HG03103 (cell line): ENCODE measurements around the gene ETS2.

Experiments used
- ATAC-seq: cut with Tn5 transposase; IDR thresholded peaks from one replicate; pipeline ENCODE4 v1.9.1; 2021; ENCODE audit warnings: low read depth; ENCODE audit not compliant: unreplicated experiment

ETS2 gene

DNA sequence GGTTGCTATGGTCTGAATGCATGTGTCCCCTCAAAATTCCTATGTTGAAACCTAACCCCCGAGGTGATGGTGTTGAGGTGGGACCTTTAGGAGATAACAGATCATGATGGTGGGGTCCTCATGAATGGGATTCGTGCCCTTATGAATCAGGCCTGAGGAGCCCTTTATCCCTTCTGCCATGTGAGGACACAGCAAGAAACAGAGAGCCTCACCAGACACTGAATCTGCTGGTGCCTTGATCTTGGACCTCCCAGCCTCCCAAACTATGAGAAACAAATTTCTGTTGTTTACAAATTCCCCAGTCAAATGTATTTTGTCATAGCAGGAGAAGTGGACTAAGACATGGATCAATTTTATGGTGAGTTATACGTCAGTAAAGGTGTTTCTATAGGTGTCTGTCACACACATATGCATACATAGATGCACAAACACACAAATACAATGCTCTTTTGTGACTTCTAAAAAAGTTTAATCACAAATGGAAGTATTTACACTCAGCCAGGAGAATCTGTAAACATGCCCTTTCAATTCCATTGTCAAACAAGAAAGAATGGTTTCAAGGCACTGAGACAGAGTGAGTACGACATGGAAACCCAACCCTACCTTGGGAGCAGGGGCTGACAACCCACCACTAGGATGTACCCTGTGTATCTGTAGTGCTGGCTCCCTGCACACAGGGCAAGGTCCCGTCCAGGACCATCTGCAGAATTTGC is 5.5 kb upstream of the ETS2 start:
- ATAC-seq, result no peak

- ATAC-seq, result no peak
Measured at GRCh38 chr21:38800924-38801744, 4.6 kb upstream of the ETS2 start.

DNA sequence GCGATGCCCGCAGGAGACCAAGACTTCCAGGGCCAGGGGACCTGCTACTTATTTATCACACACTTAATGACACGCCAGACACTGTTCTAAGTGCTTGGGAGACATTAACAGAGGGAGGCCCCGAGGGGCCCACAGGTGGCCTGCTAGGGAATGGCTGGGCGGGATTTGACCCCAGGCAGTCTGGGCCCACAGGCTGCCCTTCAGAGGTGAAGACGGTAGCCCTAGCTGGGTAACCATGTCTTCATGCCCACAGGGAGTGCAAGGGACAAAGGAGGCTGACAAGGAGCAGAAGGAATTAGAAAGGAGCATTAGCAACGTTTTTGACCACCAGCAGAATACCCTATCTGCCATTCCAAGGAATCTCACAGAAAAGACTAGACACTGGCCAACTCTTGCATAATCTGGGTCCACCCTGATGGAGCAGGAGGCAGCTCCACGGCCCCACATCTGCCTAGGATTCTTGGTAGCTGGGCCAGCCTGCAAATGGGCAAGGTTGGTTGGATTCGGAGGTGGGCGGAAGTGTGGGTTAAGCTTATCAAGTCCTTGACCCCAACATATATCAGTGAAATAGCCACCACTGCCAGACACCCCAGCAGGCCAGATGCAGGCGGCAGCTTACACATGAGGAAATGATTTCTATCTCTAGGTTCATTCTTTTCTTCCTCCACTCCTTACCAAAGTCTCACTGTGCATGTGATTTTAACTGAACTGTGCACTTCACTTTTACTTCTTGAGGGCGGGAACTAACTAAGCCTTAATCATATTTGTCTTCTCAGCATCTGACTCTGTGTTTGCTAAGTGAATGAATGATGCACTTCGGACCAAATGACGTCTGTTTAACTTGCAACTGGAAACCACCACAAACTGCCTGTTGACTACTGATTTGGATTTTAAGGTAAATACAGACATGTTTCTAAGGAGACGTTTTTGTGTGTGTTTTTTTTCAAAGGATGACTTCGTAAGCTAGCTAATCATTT is 3.4 kb upstream of the ETS2 start:
- no peak for ATAC-seq

DNA sequence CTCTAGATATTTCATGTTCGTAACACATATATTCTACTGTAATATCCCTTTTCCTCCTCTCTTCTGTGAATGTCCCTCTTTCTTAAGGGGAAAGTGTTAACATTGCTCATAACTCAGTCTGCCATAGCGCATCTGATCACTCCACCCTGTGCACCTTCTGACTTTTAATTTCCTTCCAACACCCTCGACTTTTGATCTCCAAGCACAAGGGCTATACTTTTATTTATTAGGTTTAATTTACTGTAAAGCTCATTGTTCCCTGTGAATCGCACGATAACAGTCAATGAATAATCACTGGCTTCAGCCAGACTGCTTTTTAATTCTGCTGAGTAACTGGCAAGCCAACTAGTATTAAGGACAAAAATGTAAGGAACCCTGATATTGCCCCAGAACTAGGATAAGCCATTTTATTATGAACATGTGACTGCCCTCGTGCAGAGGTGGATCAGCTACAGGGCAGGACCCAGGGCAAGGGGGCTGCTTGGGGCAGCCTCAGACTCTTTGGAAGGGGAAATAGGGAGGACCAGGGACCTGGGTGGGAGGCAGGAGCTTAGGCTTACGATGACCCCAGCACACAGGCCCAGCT is 2.6 kb upstream of the ETS2 start:
- no peak for ATAC-seq

- no peak for ATAC-seq
Measured at GRCh38 chr21:38804030-38804788, 1.5 kb upstream of the ETS2 start.

DNA sequence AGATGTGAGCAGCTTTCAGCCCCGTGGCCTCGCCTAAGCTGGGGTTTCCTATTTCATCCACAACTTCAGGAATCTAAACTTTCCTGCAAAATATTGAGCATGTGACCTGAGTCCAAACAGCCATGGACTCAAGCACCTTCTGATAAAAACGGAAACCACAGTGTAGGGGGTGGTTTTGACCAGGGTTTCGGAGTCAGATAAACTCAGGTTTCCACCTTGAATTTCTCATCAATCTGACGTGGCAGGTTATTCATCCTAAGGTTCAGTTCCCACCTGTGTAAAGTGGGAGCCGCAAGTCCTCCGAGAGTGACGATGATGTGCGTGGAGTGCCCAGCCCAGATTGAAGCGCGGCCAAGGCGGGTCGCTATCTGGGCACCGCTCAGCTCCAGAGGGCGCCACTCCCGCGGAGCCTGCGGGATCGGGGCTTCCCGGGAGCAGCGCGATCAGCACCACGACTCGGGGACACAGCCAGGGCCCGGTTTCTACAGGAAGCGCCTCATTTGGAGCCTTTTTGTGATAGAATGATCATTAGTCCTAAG is 871 bp upstream of the ETS2 start:
- peak; percentile 13 for ATAC-seq

GRCh38 chr21:38806153-38806941 is 618 bp downstream of the ETS2 start:
- peak; percentile 19 for ATAC-seq

DNA sequence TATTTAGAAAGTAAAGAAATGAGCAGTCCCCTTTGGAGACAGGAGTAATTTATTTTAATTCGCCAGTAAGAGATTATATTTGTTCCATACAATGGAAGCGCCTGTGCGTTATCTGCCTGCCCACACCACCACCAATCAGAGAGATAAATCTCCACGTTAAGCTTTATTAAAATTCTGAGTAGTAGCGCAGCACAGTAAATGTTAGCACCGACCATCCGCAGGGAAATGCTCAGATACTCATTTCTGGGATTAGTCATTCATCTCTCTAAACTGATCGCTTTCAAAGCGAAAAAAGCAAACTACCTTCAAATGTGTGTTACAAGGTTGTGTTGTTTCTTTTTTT is 1.2 kb downstream of the ETS2 start:
- ATAC-seq, result no peak

- ATAC-seq, result no peak
Measured at GRCh38 chr21:38807441-38807871, 1.7 kb downstream of the ETS2 start.

DNA sequence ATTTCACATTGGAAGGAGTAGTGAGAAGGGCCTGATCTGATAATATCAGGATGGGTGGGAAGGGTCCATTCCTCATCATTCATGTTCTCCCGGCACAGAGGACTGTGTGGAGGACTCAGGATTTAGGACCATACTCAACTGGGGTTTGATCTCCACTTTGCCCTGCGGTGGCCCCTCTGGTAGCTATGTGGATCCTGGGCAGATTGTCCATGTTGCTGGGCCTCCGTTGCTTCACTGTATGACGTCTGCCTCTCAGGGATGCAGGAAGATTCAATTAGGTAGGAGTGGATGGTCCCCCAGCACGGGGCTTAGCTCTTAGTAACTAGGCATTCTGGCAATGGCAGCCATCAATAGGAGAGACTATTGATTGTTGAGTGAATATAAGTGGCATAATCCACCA is 2.3 kb downstream of the ETS2 start:
- ATAC-seq, result no peak

- ATAC-seq, result no peak
Measured at GRCh38 chr21:38809198-38809878, 3.6 kb downstream of the ETS2 start.

DNA sequence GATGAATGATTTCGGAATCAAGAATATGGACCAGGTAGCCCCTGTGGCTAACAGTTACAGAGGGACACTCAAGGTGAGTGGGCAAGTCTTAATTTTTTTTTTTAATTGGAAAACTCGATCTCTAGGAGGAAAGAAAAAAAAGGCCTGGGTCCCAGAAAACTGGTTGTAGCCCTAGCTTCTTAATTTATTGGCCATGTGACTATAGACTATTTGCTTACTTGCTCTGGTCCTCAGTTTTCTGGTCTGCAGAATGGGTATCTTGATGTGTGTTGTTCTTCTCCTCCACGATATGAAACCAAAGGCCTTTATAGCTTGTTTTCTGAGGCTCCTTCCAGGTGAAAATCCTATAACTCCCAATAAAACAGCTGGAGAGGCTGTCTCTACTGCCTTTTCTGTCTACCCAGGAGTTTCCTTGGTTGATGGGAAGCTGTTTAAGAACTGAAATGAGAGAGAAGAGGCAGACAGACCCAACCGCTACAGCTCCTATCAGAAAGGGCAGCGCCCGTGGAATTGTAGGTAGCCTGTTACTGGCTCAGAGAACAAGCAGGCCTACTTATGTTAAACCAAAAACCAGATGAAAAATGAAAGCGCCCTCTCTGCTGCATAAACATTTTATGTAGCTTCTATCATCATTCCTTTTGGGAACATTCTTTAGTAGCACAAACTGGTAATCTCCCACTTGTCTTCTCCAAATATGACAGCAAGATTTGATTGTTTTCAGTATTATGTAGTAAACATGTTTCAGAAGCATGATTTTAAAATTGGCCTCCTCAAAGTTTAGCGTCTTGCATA is 4.5 kb downstream of the ETS2 start:
- ATAC-seq, result no peak

DNA sequence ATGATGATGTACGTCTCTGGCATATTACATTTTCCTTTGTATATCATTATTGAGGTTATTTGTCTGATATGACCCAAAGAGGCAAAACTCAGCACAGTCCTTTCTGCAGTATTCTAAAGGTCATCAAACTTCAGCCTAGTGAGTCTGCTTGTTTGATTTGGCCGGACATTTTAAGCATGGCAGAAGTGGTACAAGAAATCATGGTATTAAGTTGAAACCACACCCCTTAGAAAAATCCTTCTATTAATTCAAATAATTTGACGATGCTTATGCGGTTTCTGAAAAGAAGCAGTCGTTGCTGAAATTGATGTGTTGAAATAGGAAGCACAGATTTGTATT is 5.1 kb downstream of the ETS2 start:
- ATAC-seq, result no peak

DNA sequence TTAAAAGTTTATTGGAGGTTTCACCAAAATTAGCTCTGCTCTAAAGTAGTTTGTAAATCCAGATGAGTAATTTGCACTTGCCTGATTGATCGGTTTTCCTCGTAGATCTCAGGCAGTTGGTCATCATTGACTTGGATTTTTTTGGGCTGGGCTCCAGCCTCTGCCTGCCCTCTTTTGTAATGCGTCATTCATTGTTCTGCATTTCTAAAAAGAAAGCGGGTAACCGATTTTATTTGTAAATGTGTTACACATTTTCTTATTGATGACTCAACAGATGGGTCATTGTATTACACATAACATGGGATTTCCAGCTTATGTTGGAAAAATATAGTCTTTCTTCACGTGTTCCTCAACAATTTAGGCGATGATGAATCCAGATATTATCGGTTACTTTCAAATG is 5.5 kb downstream of the ETS2 start:
- ATAC-seq, result no peak

GRCh38 chr21:38813143-38813542 is 7.4 kb downstream of the ETS2 start:
- no peak for ATAC-seq

GRCh38 chr21:38813547-38813946 is 7.8 kb downstream of the ETS2 start:
- ATAC-seq, result no peak

DNA sequence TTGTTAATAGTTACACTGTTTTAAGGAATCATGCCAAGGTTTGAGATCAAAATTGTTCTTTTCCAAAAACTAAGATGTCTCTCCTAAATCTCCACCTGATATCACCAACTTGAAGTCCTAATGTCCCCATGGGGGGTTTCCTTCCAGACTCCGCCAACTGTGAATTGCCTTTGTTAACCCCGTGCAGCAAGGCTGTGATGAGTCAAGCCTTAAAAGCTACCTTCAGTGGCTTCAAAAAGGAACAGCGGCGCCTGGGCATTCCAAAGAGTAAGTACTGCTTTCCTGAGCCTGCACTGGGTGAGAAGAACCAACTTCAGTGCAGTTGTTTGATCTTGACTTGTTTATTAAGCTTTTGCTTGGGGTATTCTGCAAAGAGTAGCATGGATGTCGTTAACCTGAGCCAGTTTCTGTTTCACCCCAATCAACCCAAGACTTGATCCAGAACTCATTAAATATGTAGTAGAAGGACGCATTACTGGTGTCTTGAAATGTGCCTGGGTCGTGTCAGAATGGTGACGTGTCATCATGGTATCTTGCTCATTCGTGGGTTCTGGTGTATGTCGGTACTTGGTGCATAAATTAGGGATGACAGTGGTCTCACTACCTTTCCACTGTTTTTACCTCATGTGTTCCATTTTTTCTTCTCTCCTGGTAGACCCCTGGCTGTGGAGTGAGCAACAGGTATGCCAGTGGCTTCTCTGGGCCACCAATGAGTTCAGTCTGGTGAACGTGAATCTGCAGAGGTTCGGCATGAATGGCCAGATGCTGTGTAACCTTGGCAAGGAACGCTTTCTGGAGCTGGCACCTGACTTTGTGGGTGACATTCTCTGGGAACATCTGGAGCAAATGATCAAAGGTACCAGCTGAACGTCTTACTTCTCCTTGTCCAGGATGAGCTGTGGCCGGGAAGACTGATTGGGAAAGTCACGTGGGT is 8.7 kb downstream of the ETS2 start:
- ATAC-seq, result no peak
